Smooth muscle cell (in vitro differentiated cells): ENCODE results near the gene SMIM1. TPM values are rescaled to one million over a fixed set of nuclear protein-coding genes. Genes with fewer than 3 reads are reported as not detected.

Experiments used
- DNase-seq: peaks from one replicate; lab custom pipeline; 2025; ENCODE audit not compliant: unreplicated experiment; lab: John Stamatoyannopoulos, UW
- H2AFZ ChIP-seq: fragments of 200-600 bp; sonication (generic); 2 replicates; pipeline ENCODE4 v1.6.0; 2016; ENCODE audit warnings: antibody characterized with exemption, low read depth, mild to moderate bottlenecking
- H3F3A ChIP-seq: fragments of 200-600 bp; sonication (generic); 2 replicates; pipeline ENCODE4 v1.6.0; 2017; ENCODE audit warnings: antibody characterized with exemption, low read depth
- H3K27ac ChIP-seq: fragments of 200-600 bp; sonication (generic); 2 replicates; pipeline ENCODE4 v1.5.1; 2016; ENCODE audit warnings: low read depth, mild to moderate bottlenecking
- H3K27me3 ChIP-seq: fragments of 200-600 bp; sonication (generic); 2 replicates; pipeline ENCODE4 v1.6.1; 2016; ENCODE audit warnings: low read depth, mild to moderate bottlenecking
- H3K36me3 ChIP-seq: fragments of 200-600 bp; sonication (generic); 2 replicates; pipeline ENCODE4 v1.5.1; 2016; ENCODE audit warnings: low read depth
- H3K4me1 ChIP-seq: fragments of 200-600 bp; sonication (generic); 2 replicates; pipeline ENCODE4 v1.5.1; 2016; ENCODE audit warnings: low read depth
- H3K4me2 ChIP-seq: fragments of 200-600 bp; sonication (generic); 2 replicates; pipeline ENCODE4 v1.6.0; 2016; ENCODE audit warnings: mild to moderate bottlenecking
- H3K4me3 ChIP-seq: fragments of 200-600 bp; sonication (generic); 2 replicates; pipeline ENCODE4 v1.5.1; 2016; ENCODE audit warnings: mild to moderate bottlenecking
- H3K79me2 ChIP-seq: fragments of 200-600 bp; sonication (generic); 2 replicates; pipeline ENCODE4 v1.6.0; 2016; ENCODE audit warnings: low read depth, mild to moderate bottlenecking
- H3K9ac ChIP-seq: fragments of 200-600 bp; sonication (generic); 2 replicates; pipeline ENCODE4 v1.6.0; 2016; ENCODE audit warnings: low read depth
- H3K9me3 ChIP-seq: fragments of 200-600 bp; sonication (generic); replicated peaks from 2 replicates; pipeline ENCODE4 v1.5.1; 2016; ENCODE audit warnings: low read depth
- H4K20me1 ChIP-seq: fragments of 200-600 bp; sonication (generic); 2 replicates; pipeline ENCODE4 v1.6.0; 2016; ENCODE audit warnings: low read depth
- CTCF ChIP-seq: fragments of 200-600 bp; sonication (generic); IDR thresholded peaks from 2 replicates; pipeline ENCODE4 v1.5.1; 2017; ENCODE audit warnings: borderline replicate concordance, mild to moderate bottlenecking, antibody characterized with exemption; ENCODE audit not compliant: insufficient read depth, poor library complexity, severe bottlenecking
- WGBS: methylation state at CpG from one replicate; pipeline ENCODE4 v1.1.7; 2016; ENCODE audit warnings: low lambda C conversion rate; 5-methylcytosine and 5-hydroxymethylcytosine counted together
- polyA plus RNA-seq: library from polyadenylated mRNA; unstranded; fragments of >200 nt; fragmentation: Nextera tagmentation; extraction: Ambion mirVana; gene quantifications from 2 replicates; pipeline ENCODE4 v1.2.1, GENCODE V29; 2016
- total RNA-seq: library from RNA; depleted of rRNA; stranded (reverse); fragments of >200 nt; gene quantifications from 2 replicates; pipeline ENCODE4 v1.2.3, GENCODE V29; 2014

SMIM1 gene
- total and polyA plus RNA-seq, 2 experiments from 2014 or later, result 1.3 to 14.9 TPM

- H3K79me2 ChIP-seq, result no peaks in the 10 kb centered on the region
- no peaks in the 10 kb centered on the region for H3K27me3 ChIP-seq
- H3K4me3 ChIP-seq, result no peak overlapping the region
- no peaks in the 10 kb centered on the region for H3K4me1 ChIP-seq
- H3K27ac ChIP-seq, result no peak overlapping the region
- no peaks in the 10 kb centered on the region for H3K36me3 ChIP-seq
- no peak overlapping the region for H3K4me2 ChIP-seq
- WGBS, result 97% methylated on average over 15 of the region's 16 CpGs
- no peak for DNase-seq
- H3K9ac ChIP-seq, result no peak overlapping the region
- no peaks in the 10 kb centered on the region for H3K9me3 ChIP-seq
- no peak overlapping the region for H2AFZ ChIP-seq
- H4K20me1 ChIP-seq, result no peaks in the 10 kb centered on the region
- no peaks in the 10 kb centered on the region for H3F3A ChIP-seq
- no peak for TF ChIP-seq CTCF
Observed at GRCh38 chr1:3734602-3735001, 37.9 kb upstream of the SMIM1 start.

- Histone ChIP-seq H3K4me3 (no peak overlapping the region), H3K9ac (no peak overlapping the region), H4K20me1 (no peaks in the 10 kb centered on the region), H3F3A (no peaks in the 10 kb centered on the region), H3K4me2 (no peak overlapping the region), H3K27me3 (no peaks in the 10 kb centered on the region), H3K4me1 (no peaks in the 10 kb centered on the region), H3K27ac (no peak overlapping the region), H3K79me2 (no peaks in the 10 kb centered on the region), H2AFZ (no peak overlapping the region), H3K36me3 (no peaks in the 10 kb centered on the region), H3K9me3 (no peaks in the 10 kb centered on the region)
- WGBS, result 97% methylated on average over 12 of the region's 12 CpGs
- DNase-seq, result no peak
- TF ChIP-seq CTCF, result no peak
Observed at GRCh38 chr1:3735027-3735681, 37.4 kb upstream of the SMIM1 start.

- no peak for DNase-seq
- H4K20me1 ChIP-seq, result no peaks in the 10 kb centered on the region
- WGBS, result 93% methylated on average over 13 of the region's 13 CpGs
Observed at GRCh38 chr1:3735688-3736087, 36.9 kb upstream of the SMIM1 start.

More at GRCh38 chr1:3735688-3736087, 36.9 kb upstream of the SMIM1 start:
- no peak overlapping the region for H3K4me2 ChIP-seq
- H3K9ac ChIP-seq, result no peak overlapping the region
- no peak for TF ChIP-seq CTCF
- no peaks in the 10 kb centered on the region for H3K27me3 ChIP-seq
- no peaks in the 10 kb centered on the region for H3K9me3 ChIP-seq
- H3F3A ChIP-seq, result no peaks in the 10 kb centered on the region
- no peaks in the 10 kb centered on the region for H3K36me3 ChIP-seq
- no peak overlapping the region for H3K27ac ChIP-seq
- no peak overlapping the region for H2AFZ ChIP-seq
- no peaks in the 10 kb centered on the region for H3K4me1 ChIP-seq
- no peaks in the 10 kb centered on the region for H3K79me2 ChIP-seq
- H3K4me3 ChIP-seq, result no peak overlapping the region
